GM21737 (cell line): ENCODE results near the gene RGS7.
A peak's percentile ranks its signal among the peaks of the same experiment; 100 is the strongest.
"Not testable (repeated sequence)": the region's sequence is repeated elsewhere in the genome, so short reads cannot be mapped to it uniquely, and the experiment has no call there.

Experiments used
- ATAC-seq: cut with Tn5 transposase; IDR thresholded peaks from one replicate; pipeline ENCODE4 v1.9.1; 2021; ENCODE audit warnings: mild to moderate bottlenecking, moderate library complexity; ENCODE audit not compliant: unreplicated experiment

The RGS7 gene

DNA sequence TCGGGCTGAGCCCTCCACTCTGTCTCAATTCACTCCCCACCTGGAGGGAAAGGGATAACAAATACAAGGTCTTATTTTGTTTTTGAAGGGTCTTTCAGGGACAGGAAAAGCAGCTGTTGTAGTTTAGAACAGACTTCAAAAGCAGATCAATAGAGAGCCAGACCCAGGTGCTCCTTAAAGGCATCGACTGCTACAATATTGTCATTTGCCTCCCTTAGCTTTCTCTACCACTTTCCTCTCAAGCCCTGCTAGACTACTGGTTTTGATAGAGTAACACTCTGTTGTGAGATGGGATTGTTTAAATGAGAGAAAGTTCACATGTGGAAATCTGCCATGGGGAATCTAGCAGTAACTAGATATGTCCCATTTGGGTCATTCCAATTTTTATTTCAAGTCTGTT is 24.0 kb downstream of the RGS7 start:
- no peak for ATAC-seq

DNA sequence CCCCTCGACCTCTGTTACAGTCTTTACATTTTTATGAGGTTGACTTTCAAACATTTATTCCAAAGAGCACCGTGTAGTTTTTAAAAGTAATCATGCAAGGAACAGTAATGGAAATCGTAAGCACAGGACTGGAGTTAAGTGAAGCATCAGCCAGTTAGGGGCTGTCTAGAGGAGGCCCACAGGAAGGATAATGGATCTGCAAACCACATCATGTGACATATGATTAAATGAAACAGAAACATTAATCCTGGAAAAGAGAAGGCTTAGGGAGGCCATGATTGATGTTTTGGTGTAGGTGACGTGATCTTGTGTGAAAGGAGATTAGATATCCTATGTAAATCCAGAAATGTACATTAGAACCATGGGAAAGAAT is 25.0 kb downstream of the RGS7 start:
- ATAC-seq: no peak

DNA sequence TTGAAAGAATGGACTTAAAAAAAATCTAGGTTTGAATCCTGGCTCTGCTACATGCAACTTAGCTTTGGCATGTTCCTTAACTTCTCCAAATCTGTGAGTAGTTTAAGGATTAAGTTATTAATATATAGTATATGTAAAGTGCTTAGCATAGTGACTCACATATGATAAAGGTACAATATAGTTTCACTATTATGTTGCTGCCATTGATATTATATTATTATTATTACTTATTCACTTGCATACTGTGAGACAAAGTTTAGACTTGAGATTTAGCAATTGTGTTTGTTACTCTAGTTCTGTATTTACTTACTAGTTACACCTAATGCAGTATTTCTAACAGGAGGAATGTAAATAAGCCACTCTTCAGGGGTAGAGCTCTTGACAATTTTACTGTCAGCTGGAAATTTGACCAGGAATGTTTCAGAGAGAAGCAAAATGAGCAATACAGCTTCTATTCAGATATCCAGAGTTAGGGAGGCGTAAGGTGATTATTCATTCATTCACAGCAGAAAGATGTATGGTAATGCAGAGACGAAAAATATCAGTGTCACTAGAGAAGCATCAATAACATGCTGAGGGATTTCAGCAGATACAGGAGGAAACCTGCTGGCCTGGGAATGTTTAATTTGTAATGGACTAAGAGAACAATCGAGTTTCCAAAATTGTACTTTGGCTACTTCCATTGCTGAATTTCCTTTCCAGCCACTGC is 25.5 kb downstream of the RGS7 start:
- ATAC-seq: no peak

DNA sequence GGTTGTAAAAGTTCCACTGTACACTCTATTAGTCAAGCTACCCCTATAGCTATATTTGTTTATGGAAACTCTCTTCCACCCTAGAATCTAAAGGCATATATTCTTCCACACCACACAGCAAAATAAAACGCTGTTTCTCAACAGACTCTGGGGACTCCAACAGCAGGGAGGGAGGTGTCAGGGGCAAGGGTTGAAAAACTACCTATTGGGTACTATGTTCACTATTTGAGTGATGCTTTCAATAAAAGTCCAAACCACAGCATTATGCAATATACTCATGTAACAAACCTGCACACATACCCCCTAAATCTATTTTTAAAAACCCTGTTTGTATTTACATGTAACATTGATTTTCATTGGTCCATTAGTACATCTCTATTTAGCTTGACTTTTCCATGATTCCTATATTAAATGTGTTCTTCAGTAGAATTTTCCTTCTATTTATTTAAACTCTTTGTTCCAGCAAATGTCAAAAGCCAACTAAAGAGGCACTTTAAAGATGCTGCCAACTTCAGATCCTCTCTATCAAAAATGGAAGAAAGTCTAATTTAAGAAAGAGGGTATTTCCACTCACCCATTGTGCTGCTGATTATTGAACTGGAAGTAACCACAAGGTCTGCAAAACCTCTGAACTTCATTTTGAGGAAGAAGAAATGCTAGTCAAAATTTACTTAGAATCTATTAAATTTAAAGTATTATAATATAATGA is 26.2 kb downstream of the RGS7 start:
- ATAC-seq: peak; percentile 64

DNA sequence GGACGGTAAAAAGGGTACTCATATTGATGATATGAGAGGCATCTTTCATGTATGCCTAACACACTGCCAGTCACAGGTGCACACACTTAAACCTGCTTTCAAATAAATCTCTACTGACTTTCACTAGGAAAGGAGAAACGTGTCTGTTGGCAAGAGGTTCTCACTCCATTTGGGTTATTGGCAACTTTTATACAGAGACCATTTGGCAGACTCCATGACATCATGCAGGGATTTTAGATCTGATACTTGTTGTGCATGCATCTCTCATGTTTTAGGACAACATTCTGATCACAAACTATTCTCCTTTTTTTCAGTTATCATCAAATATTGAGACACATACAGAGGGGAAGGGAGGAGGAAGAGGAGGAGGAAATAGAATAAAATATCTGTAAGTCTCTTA is 31.5 kb downstream of the RGS7 start:
- no peak for ATAC-seq

DNA sequence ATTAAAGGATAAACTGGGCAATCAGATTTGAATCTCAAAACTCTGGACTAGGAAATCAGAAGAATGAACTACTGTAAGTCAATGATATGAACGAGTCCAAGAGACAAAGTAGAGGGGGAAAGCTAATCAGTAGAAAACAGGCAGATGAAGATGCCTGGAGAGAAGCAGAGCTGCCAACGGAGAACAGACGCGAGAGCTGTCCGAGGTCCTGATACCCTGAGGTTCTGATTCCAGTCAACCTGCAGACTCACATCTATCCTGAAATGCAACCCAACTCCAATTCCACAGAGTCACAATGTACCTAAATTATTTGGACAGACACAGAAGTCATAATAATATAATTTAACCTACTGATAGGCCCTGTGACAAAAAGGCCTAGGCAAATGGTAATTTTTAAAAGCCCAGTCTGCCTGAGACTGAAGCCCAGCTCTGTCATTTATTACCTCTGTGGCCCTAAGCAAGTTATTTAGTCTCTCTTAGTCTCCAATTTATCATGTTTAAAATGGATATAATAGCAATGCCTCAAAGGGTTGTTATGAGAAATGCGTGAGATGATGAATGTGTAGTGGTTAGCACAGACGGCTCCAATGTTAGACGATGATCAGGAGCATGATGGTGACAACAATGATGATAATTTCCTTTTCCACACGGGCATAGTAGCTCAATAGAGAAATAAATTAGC is 33.4 kb downstream of the RGS7 start:
- ATAC-seq: no peak

DNA sequence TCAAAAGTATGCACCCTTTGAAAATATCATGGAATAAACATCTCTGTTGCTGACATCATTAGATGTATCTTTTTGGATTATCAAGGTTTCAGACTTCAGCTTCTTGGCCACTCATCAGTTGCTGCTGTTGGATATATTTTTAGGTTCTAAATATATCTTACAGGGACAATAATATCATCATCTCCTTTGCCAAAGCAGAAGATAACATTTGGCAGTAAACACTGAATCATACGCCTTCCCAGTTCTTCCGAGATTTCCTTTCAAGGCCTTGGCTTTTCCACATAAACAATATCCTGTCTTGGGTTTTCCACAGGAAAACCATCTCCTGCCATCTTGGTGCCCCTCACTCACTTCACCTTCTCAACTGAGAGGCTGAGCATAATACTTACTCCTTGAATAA is 39.3 kb downstream of the RGS7 start:
- no peak for ATAC-seq

DNA sequence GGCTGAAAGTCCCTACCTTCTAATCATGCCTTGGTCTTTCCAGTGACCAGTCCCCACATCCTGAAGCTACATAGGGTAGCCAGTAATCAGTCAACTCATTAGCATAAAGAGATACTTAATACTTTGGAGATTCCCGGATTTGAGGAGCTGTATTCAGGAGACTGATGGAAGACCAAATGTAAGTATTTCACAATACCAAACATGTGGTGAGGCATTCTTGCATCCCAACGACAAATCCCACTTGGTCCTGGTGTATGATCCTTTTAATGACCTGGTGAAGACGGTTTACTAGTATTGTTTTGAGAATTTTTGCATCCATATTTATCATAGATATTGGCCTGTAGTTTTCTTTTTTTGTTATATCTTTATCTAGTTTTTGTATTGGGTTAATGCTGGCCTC is 40.6 kb downstream of the RGS7 start:
- ATAC-seq: no peak

DNA sequence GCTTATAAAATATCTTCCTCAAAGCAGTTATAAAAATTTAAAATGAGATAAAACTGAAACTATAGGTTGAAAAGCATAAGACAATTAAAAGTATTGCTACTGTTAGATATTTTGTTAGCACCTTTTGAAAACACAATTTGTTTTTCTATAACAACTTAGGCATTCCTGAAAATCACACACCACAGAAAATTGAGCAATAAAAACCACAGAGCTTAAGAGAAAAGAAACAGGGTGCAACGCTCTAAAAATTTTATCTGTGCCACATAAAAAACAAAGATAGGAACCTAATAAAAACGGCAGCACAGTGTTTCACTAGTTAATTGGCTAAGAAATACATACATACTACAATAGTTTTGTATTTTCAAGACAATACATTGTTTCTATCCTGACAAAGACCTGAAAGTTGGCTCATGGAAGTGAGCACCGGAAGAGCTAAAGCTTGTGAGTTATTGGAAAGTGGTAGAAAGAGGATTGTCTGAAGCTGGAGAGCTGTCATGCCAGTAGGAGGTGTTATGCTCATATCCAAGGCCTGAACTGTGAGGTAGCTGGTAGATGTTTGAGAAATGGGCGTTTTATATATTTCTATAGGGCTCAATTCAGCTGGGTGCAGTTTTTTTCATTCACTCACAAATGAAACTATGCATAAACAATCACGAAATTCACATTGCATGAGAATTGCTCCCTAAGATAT is 45.8 kb downstream of the RGS7 start:
- no peak for ATAC-seq

DNA sequence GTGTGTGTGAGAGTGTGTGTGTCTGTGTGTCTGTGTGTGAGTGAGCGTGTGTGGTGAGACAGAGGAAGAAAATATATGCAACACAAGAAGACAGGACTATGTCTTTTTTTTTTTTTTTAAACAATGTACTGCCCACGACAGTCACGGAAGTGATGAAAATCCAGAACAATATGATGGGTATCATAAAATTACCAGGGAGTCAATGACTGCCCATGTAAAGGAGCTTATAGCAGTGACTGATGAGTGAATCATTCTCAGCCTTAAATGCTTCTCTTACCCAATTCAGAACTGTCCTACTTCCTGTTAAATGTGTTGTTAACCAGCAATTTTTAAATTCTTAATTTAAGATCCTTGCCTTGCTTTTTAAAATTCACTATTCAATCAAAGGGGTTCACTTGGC is 46.6 kb downstream of the RGS7 start:
- ATAC-seq: no peak

DNA sequence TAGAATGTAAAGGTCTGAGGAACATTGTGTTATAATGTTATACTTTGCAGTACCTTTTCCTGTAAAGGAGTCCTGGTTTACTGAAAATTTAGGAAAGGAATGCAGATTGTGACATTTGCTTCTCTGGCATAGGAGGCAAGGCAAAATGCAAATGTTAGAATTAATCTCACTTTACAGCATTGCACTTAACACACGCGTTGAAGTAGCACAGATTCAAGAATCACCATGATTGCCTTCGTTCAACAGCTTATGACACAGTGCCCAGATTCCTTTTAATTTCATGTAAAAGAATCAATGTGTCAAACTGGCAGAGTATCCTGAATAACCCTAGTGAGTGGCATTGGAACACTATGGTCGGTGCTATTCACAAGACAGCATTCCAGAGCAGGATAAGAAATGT is 47.4 kb downstream of the RGS7 start:
- ATAC-seq: no peak

DNA sequence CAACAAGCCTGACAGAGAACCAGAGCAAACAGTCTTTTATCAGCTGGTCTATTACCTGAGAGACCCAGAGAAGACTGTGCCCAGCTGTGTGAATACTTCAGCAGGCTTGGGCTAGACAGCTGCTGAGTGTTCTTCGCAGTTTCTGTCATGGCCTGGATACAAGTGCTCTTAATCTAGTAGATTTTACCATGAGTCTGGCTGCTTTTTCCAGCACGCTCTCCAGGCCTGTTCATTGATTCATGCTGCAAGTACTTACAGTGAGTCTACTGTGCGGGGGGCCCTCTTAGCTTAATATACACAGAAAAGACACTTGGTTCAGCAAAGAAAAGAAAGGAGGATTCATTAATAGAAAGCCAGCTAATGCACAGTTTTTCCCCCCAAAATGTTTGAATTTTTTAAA is 48.5 kb downstream of the RGS7 start:
- ATAC-seq: no peak

DNA sequence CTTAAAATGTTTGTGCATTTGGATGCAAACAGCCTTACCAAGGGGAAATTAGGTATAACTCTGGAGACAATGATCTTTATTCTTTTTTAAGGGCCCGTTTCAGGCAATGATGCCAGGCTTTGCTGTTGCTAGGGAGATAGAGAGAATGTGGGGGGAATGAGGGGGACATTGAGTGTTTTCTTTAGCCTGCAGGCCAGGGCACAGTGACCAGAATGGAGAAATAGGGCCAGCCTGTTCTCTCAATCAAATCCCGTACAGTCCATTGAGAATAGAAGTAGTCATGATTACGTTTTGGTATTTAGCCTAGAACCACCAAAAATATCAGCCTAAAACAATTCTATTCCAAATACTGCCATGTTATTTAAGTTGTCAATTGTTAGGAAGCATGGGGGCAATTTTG is 49.0 kb downstream of the RGS7 start:
- no peak for ATAC-seq

DNA sequence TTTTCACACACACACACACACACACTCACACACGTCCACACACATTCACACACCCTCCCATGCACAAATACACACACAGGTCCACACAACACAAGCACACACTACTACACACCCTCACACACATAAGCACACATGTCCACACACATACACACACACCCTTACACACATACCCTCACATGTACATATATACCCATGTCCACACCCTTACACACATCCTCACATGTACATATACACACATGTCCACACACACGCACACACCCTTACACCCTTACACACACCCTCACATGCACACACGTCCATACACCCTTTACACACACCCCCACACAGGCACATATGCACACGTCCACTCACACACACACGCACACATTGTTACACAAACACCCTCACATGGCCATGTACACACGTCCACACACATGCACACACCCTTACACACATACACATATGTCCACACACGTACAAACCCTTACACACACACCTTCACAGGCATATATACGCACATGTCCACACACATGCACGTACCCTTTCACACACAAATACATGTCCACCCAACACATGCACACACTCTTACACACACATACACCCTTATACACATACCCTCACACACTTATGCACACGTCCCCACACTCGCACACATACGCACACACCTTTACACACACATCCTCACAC is 50.7 kb downstream of the RGS7 start:
- ATAC-seq: no peak

DNA sequence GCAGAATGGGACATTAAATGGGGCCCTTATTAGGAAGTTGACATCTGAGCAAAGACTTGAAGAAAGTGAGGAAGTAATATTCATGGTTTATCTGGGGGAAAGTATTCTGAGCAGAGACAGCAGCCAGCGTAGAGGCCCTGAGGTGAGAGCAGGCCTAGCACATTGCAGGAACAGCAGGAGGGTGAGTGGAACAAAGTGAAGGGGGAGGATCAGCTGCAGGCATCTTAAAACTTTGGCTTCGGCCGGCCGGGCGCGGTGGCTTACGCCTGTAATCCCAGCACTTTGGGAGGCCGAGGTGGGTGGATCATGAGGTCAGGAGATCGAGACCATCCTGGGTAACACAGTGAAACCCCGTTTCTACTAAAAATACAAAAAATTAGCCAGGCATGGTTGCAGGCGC is 55.0 kb downstream of the RGS7 start:
- ATAC-seq: not testable (repeated sequence)

DNA sequence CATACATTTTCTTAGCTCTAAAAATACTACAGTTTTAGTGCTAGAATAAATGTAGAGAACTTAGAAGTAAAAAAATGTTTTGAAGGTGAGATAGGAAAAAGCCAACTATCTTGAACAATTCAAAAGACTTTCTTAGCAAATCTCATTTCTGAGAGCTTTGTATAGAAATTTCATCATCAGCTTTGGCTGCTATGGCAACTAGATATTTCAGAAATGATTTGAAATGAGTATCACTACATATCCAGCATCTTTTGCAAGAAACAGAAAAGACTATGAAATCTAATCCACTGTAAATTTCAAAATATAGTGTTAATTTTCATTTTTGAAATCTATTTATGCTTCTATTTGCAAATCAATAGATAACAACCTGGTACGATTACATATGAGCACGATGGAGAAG is 57.7 kb downstream of the RGS7 start:
- no peak for ATAC-seq

DNA sequence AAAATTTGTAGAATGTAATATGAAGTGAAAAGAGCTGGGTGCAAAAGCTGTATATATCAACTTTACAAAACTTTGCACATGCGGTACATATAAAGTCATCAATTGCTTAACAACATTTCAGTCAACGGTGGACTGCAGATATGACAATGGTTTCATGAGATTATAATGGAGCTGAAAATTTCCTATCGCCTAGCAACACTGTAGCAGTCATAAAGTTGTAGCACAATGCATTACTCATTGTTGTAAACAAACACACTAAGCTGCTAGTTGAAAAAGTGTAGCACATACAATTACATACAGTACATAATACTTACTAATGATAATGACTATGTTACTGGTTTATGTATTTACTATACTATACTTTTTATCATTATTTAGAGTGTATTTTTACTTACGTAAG is 64.0 kb downstream of the RGS7 start:
- no peak for ATAC-seq

DNA sequence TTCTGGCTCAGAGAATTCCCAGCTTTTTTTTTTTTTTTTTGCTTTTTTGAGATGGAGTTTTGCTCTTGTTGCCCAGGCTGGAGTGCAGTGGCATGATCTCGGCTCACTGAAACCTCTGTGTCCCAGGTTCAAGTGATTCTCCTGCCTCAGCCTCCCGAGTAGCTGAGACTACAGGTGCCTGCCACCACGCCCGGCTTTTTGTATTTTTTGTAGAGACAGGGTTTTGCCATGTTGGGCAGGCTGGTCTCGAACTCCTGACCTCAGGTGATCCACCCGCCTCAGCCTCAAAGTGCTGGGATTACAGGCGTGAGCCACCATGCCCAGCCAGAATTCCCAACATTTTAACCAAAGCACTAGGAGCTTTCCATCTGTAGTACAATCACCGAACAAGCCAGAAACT is 65.5 kb downstream of the RGS7 start:
- not testable (repeated sequence) for ATAC-seq

DNA sequence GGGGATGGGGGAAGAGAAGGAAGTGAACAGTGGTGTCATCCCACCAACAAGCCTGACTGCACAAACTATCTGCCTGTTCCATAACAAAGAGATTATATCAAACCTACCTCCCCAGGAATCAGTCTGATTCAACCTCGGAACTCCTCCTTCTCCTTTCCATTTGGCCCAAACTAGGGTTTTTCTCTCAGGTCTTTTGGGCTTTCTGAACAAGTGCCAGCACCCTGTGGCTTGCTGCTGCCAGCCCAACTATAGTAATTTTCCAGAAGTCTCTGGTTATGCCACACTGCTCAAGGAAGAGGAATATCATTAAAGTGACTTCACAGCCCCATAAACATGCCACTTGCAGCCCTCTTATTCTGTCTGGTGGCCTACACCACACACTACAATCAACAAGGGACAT is 70.5 kb downstream of the RGS7 start:
- ATAC-seq: no peak

DNA sequence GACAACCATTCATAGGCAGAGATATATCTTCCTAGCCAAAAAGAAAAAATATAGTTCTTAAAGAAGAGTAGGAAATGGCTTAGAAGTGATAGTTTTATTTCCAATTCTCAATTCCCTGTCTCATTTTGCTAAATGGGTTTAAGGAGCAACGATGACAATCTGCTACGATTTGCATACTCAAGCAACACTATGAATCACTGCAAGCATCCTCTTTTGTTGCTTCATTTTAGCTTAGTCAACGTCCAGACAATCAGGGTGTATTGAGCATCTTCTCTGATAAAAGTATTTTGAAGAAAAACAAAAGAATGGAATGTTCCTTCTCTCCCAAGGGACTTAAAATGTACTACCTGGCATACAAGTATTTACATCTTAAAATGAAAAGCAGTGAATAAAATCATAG is 80.6 kb downstream of the RGS7 start:
- no peak for ATAC-seq

DNA sequence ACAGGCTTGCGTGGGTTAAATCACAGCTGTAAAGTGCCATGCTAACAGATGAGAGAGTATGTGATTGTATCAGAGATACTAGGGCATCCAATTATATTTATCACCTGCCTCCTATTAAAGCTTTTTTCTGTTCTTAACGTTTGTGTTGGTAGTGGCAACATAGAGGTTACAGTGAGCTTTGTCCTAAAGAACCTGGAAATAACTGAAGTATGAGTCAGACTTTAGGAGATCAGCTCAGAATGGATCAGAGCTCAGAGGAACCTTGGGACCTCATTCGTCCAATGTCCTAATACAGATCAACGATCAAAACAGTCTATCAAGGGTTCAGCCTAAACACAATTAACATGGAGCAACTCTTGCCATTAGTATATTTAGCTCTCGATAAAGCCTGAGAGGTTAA is 81.0 kb downstream of the RGS7 start:
- no peak for ATAC-seq
